Astrocyte (in vitro differentiated cells and primary cell): ENCODE measurements around the gene RFX4. TPM values are rescaled to one million over a fixed set of nuclear protein-coding genes. Genes with fewer than 3 reads are reported as not detected.

ENCODE experiments used
- DNase-seq: peaks from one replicate; pipeline ENCODE4 v3.0.0-alpha.2; 2010; ENCODE audit warnings: low read depth
- FAIRE-seq: peaks from 2 replicates; lab custom pipeline; 2011; peaks lifted over from hg19 to GRCh38; lab: Jason Lieb, UNC
- H2AFZ ChIP-seq: 2 replicates; pipeline ENCODE4 v1.6.0; 2012; ENCODE audit warnings: low read depth, low read length, inconsistent platforms
- H3K27ac ChIP-seq: 2 replicates; pipeline ENCODE4 v1.5.1; 2011; ENCODE audit warnings: low read depth, low read length, inconsistent platforms
- H3K27me3 ChIP-seq: 2 replicates; pipeline ENCODE4 v1.6.0; 2011; ENCODE audit warnings: low read length, inconsistent platforms; ENCODE audit not compliant: insufficient read depth
- H3K36me3 ChIP-seq: 2 replicates; pipeline ENCODE4 v1.5.1; 2011; ENCODE audit warnings: low read length, inconsistent platforms; ENCODE audit not compliant: insufficient read depth
- H3K4me1 ChIP-seq: 2 replicates; pipeline ENCODE4 v1.5.1; 2011; ENCODE audit warnings: low read length, inconsistent platforms; ENCODE audit not compliant: insufficient read depth
- H3K4me2 ChIP-seq: 2 replicates; pipeline ENCODE4 v1.6.0; 2012; ENCODE audit warnings: low read length, inconsistent platforms
- H3K4me3 ChIP-seq: 2 replicates; pipeline ENCODE4 v1.5.1; 2011; ENCODE audit warnings: low read depth, mild to moderate bottlenecking, low read length, inconsistent platforms; ENCODE audit not compliant: insufficient read depth
- H3K79me2 ChIP-seq: 2 replicates; pipeline ENCODE4 v1.6.0; 2012; ENCODE audit warnings: mild to moderate bottlenecking, low read length, inconsistent platforms; ENCODE audit not compliant: insufficient read depth
- H3K9ac ChIP-seq: 2 replicates; pipeline ENCODE4 v1.6.0; 2012; ENCODE audit warnings: mild to moderate bottlenecking, low read length, inconsistent platforms
- H3K9me3 ChIP-seq: 2 replicates; pipeline ENCODE4 v1.5.1; 2012; ENCODE audit warnings: low read depth, mild to moderate bottlenecking, low read length, inconsistent platforms; ENCODE audit not compliant: insufficient read depth
- H4K20me1 ChIP-seq: 2 replicates; pipeline ENCODE4 v1.6.0; 2012; ENCODE audit warnings: low read length, inconsistent platforms; ENCODE audit not compliant: insufficient read depth
- H3K27ac Mint-ChIP-seq: one replicate; pipeline ENCODE4 v1.8.0; 2021; ENCODE audit warnings: mild to moderate bottlenecking, mixed read lengths; ENCODE audit not compliant: unreplicated experiment
- H3K27me3 Mint-ChIP-seq: one replicate; pipeline ENCODE4 v1.8.0; 2021; ENCODE audit warnings: low read depth, mixed read lengths; ENCODE audit not compliant: unreplicated experiment
- H3K36me3 Mint-ChIP-seq: one replicate; pipeline ENCODE4 v1.8.0; 2021; ENCODE audit warnings: low read depth, mixed read lengths; ENCODE audit not compliant: unreplicated experiment
- H3K4me1 Mint-ChIP-seq: one replicate; pipeline ENCODE4 v1.8.0; 2021; ENCODE audit warnings: low read depth, mixed read lengths; ENCODE audit not compliant: unreplicated experiment
- H3K4me3 Mint-ChIP-seq: one replicate; pipeline ENCODE4 v1.8.0; 2021; ENCODE audit warnings: mild to moderate bottlenecking, moderate library complexity, mixed read lengths; ENCODE audit not compliant: unreplicated experiment
- H3K9me3 Mint-ChIP-seq: one replicate; pipeline ENCODE4 v1.8.0; 2021; ENCODE audit warnings: mild to moderate bottlenecking, mixed read lengths; ENCODE audit not compliant: unreplicated experiment
- CTCF ChIP-seq: IDR thresholded peaks from 2 replicates; pipeline ENCODE4 v1.5.1; 2011; ENCODE audit warnings: low read depth, mild to moderate bottlenecking, inconsistent platforms, low read length, moderate library complexity; ENCODE audit not compliant: insufficient read depth
- EZH2 ChIP-seq: IDR thresholded peaks from 2 replicates; pipeline ENCODE4 v1.6.1; 2012; ENCODE audit warnings: mild to moderate bottlenecking, low read length, inconsistent platforms; ENCODE audit not compliant: insufficient read depth
- total RNA-seq: library from RNA; stranded (reverse); gene quantifications from 2 replicates; pipeline ENCODE4 v1.2.1, GENCODE V29; 2021

The RFX4 gene
- total RNA-seq, 1 donor from 2014 or later: 0.07 TPM

GRCh38 chr12:106583242-106584103 lies 669 bp downstream of the RFX4 start:
- peaks cover 16% of the 10 kb centered on the region for H4K20me1 ChIP-seq
- no peak for TF ChIP-seq CTCF
- TF ChIP-seq EZH2: peak; percentile 56
- peak overlapping the region; percentile 33 for H3K4me3 ChIP-seq
- peaks cover 84% of the 10 kb centered on the region for H3K27me3 ChIP-seq
- DNase-seq (no peak), FAIRE-seq (peak; percentile 5)
- no peak overlapping the region for H3K27ac ChIP-seq
- H3K4me2 ChIP-seq: peak overlapping the region; percentile 81
- no peak overlapping the region for H2AFZ ChIP-seq
- H3K9me3 ChIP-seq: no peaks in the 10 kb centered on the region
- Mint-ChIP-seq H3K36me3 (peaks cover 4% of the 10 kb centered on the region), H3K27ac (no peak overlapping the region), H3K27me3 (peaks cover 87% of the 10 kb centered on the region), H3K4me3 (peak overlapping the region; percentile 71), H3K9me3 (peaks cover 9% of the 10 kb centered on the region), H3K4me1 (peaks cover 5% of the 10 kb centered on the region)
- peaks cover 10% of the 10 kb centered on the region for H3K4me1 ChIP-seq
- H3K36me3 ChIP-seq: no peaks in the 10 kb centered on the region
- H3K9ac ChIP-seq: no peak overlapping the region
- H3K79me2 ChIP-seq: no peaks in the 10 kb centered on the region

GRCh38 chr12:106584104-106585064 lies 1.6 kb downstream of the RFX4 start:
- Mint-ChIP-seq H3K27me3 (peaks cover 87% of the 10 kb centered on the region), H3K36me3 (peaks cover 3% of the 10 kb centered on the region), H3K27ac (no peak overlapping the region), H3K4me3 (peak overlapping the region; percentile 71), H3K9me3 (peaks cover 8% of the 10 kb centered on the region), H3K4me1 (peaks cover 5% of the 10 kb centered on the region)
- H3K36me3 ChIP-seq: no peaks in the 10 kb centered on the region
- FAIRE-seq (no peak), DNase-seq (no peak)
- no peaks in the 10 kb centered on the region for H3K9me3 ChIP-seq
- peak overlapping the region; percentile 81 for H3K4me2 ChIP-seq
- H3K27me3 ChIP-seq: peaks cover 89% of the 10 kb centered on the region
- no peak overlapping the region for H3K27ac ChIP-seq
- H4K20me1 ChIP-seq: peaks cover 16% of the 10 kb centered on the region
- TF ChIP-seq CTCF: no peak
- TF ChIP-seq EZH2: peak; percentile 61
- no peaks in the 10 kb centered on the region for H3K79me2 ChIP-seq
- H3K4me3 ChIP-seq: no peak overlapping the region
- no peak overlapping the region for H2AFZ ChIP-seq
- H3K4me1 ChIP-seq: peaks cover 10% of the 10 kb centered on the region
- H3K9ac ChIP-seq: no peak overlapping the region
